ENCODE measurements around the gene RAB7A. TPM values are rescaled to one million over a fixed set of nuclear protein-coding genes. Genes with fewer than 3 reads are reported as not detected.
A peak's percentile ranks its signal among the peaks of the same experiment; 100 is the strongest.

Gene RAB7A
- total and polyA plus RNA-seq, 3 experiments from 2014 or later = 206 to 285 (median 260) TPM

DNA sequence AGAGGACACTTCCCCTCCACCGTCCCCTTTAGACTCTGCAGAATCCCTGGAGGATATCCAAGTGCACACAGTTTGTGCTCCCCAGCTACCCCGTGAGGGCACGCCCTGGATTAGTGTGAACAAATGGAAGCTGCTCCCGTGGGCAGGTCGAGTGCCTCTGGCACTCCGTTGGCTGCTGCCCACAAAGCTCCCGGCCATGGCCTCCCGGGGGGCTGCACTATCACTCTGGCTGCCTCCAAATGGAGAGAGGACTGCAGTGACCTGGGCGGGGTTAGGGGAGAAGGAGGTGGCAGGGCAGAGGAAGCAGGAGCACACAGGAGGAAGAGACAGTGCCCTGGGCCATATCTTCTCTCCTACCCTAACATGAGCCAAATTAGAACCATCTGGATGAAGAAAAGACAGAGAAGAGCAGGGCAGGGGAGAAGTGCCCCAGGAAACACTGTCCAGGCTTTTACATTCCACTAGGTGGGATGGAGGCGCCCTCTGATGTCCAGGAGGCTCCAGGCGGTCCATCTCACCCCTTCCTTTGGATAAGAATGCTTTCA, 124.0 kb downstream of the RAB7A start:
- ChIA-PET CTCF (interaction anchor here (1.0 kb wide), 1 partner anchor 233 kb away, joined by 4 read pairs; no protein-coding TSS in a partner anchor), POLR2A (no interaction called here)
- Mint-ChIP-seq H3K27ac (peak overlapping the region in 1 of 8 donors; percentile 38), H3K4me1 (peaks cover 8 to 12% (median 11%) of the 10 kb centered on the region in 3 donors), H3K27me3 (peaks cover 0 to 3% of the 10 kb centered on the region in 2 donors), H3K9me3 (peaks cover 6 to 18% (median 10%) of the 10 kb centered on the region in 5 donors), H3K4me3 (no peak overlapping the region), H3K36me3 (peaks cover 0 to 10% (median 0%) of the 10 kb centered on the region in 3 donors)
- H3K36me3 ChIP-seq (ENCODE audit: insufficient read depth, low read length) = no peaks in the 10 kb centered on the region
- H3K4me3 ChIP-seq (ENCODE audit: low read length) = no peak overlapping the region
- H3K9me3 ChIP-seq (ENCODE audit: low read length) = no peaks in the 10 kb centered on the region
- H3K27ac ChIP-seq (ENCODE audit: low read depth, low read length) = no peak overlapping the region
- DNase-seq = no peak
- peaks cover 11% of the 10 kb centered on the region for H3K4me1 ChIP-seq (ENCODE audit: insufficient read depth, low read length)
- H3K27me3 ChIP-seq (ENCODE audit: insufficient read depth, low read length, poor library complexity, severe bottlenecking) = no peaks in the 10 kb centered on the region

GRCh38 chr3:128850544-128850943, 124.6 kb downstream of the RAB7A start:
- Histone ChIP-seq H3K4me3 (ENCODE audit: low read length) (no peak overlapping the region), H3K9me3 (ENCODE audit: low read length) (no peaks in the 10 kb centered on the region), H3K27me3 (ENCODE audit: insufficient read depth, low read length, poor library complexity, severe bottlenecking) (no peaks in the 10 kb centered on the region), H3K4me1 (ENCODE audit: insufficient read depth, low read length) (peaks cover 6% of the 10 kb centered on the region), H3K27ac (ENCODE audit: low read depth, low read length) (no peak overlapping the region), H3K36me3 (ENCODE audit: insufficient read depth, low read length) (no peaks in the 10 kb centered on the region)
- no peak overlapping the region for H3K4me3 Mint-ChIP-seq
- H3K27me3 Mint-ChIP-seq = peaks cover 0 to 3% of the 10 kb centered on the region in 2 donors
- H3K36me3 Mint-ChIP-seq = peaks cover 0 to 16% (median 1%) of the 10 kb centered on the region in 3 donors
- H3K4me1 Mint-ChIP-seq = peaks cover 4 to 7% (median 5%) of the 10 kb centered on the region in 3 donors
- H3K9me3 Mint-ChIP-seq = peaks cover 7 to 24% (median 13%) of the 10 kb centered on the region in 5 donors
- ChIA-PET CTCF (no interaction called here), POLR2A (no interaction called here)
- H3K27ac Mint-ChIP-seq = no peak overlapping the region
- DNase-seq = no peak

- H3K36me3 Mint-ChIP-seq = peaks cover 0 to 23% (median 3%) of the 10 kb centered on the region in 3 donors
- Histone ChIP-seq H3K9me3 (ENCODE audit: low read length) (no peaks in the 10 kb centered on the region), H3K36me3 (ENCODE audit: insufficient read depth, low read length) (no peaks in the 10 kb centered on the region), H3K4me1 (ENCODE audit: insufficient read depth, low read length) (no peaks in the 10 kb centered on the region), H3K27me3 (ENCODE audit: insufficient read depth, low read length, poor library complexity, severe bottlenecking) (no peaks in the 10 kb centered on the region), H3K4me3 (ENCODE audit: low read length) (no peak overlapping the region), H3K27ac (ENCODE audit: low read depth, low read length) (no peak overlapping the region)
- ChIA-PET POLR2A (no interaction called here), CTCF (no interaction called here)
- H3K9me3 Mint-ChIP-seq = peaks cover 7 to 28% (median 18%) of the 10 kb centered on the region in 5 donors
- no peak overlapping the region for H3K4me3 Mint-ChIP-seq
- peaks cover 0 to 3% of the 10 kb centered on the region in 2 donors for H3K27me3 Mint-ChIP-seq
- no peak for DNase-seq
- H3K27ac Mint-ChIP-seq = no peak overlapping the region
- no peaks in the 10 kb centered on the region for H3K4me1 Mint-ChIP-seq
Observed at GRCh38 chr3:128851601-128852000, 125.6 kb downstream of the RAB7A start.

DNA sequence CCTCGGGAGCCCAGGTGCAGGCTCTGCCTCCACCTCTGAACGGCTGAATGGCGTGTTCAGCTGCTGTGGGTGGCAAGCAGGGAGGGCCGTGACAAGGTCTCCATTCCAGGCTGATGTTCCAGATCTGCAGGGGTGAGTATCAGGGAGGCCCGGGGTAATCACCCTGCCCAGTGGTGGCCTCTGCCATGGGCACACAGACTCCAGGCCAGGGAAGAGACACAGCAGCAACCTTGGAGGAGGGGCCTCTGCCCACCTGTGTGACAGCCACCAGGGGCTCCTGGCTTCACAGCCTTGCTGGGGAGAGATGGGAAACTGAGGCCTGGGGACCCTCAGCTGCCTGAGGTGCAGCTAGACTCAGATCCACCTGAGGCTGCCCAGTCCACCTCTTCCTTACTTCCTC, 127.8 kb downstream of the RAB7A start:
- Histone ChIP-seq H3K4me1 (ENCODE audit: insufficient read depth, low read length) (no peaks in the 10 kb centered on the region), H3K9me3 (ENCODE audit: low read length) (peaks cover 7% of the 10 kb centered on the region), H3K4me3 (ENCODE audit: low read length) (no peak overlapping the region), H3K27ac (ENCODE audit: low read depth, low read length) (no peak overlapping the region), H3K36me3 (ENCODE audit: insufficient read depth, low read length) (no peaks in the 10 kb centered on the region), H3K27me3 (ENCODE audit: insufficient read depth, low read length, poor library complexity, severe bottlenecking) (no peaks in the 10 kb centered on the region)
- peaks cover 15 to 44% (median 37%) of the 10 kb centered on the region in 5 donors for H3K9me3 Mint-ChIP-seq
- no peak overlapping the region for H3K27ac Mint-ChIP-seq
- H3K4me3 Mint-ChIP-seq = no peak overlapping the region
- CTCF ChIA-PET = interaction anchor here (2.4 kb wide), 1 partner anchor 8 kb away, joined by 11 read pairs; no protein-coding TSS in a partner anchor
- POLR2A ChIA-PET = no interaction called here
- peaks cover 4 to 34% (median 4%) of the 10 kb centered on the region in 3 donors for H3K36me3 Mint-ChIP-seq
- H3K27me3 Mint-ChIP-seq = peaks cover 0 to 5% of the 10 kb centered on the region in 2 donors
- no peaks in the 10 kb centered on the region for H3K4me1 Mint-ChIP-seq
- no peak for DNase-seq

GRCh38 chr3:128854475-128854874, 128.5 kb downstream of the RAB7A start:
- no peak overlapping the region for H3K4me3 ChIP-seq (ENCODE audit: low read length)
- H3K36me3 Mint-ChIP-seq = peaks cover 4 to 37% (median 4%) of the 10 kb centered on the region in 3 donors
- no peak overlapping the region for H3K27ac ChIP-seq (ENCODE audit: low read depth, low read length)
- CTCF ChIA-PET = interaction anchor here (2.4 kb wide), 1 partner anchor 9 kb away, joined by 11 read pairs; no protein-coding TSS in a partner anchor
- peak overlapping the region in 1 of 8 donors; percentile 90 for H3K27ac Mint-ChIP-seq
- no peaks in the 10 kb centered on the region for H3K27me3 ChIP-seq (ENCODE audit: insufficient read depth, low read length, poor library complexity, severe bottlenecking)
- H3K4me1 Mint-ChIP-seq = no peaks in the 10 kb centered on the region
- POLR2A ChIA-PET = no interaction called here
- H3K4me3 Mint-ChIP-seq = no peak overlapping the region
- peaks cover 0 to 6% of the 10 kb centered on the region in 2 donors for H3K27me3 Mint-ChIP-seq
- no peaks in the 10 kb centered on the region for H3K36me3 ChIP-seq (ENCODE audit: insufficient read depth, low read length)
- H3K9me3 ChIP-seq (ENCODE audit: low read length) = peaks cover 14% of the 10 kb centered on the region
- H3K9me3 Mint-ChIP-seq = peaks cover 20 to 51% (median 39%) of the 10 kb centered on the region in 5 donors
- no peak for DNase-seq
- H3K4me1 ChIP-seq (ENCODE audit: insufficient read depth, low read length) = no peaks in the 10 kb centered on the region

GRCh38 chr3:128855569-128855968, 129.6 kb downstream of the RAB7A start:
- no peak for DNase-seq
- H3K4me3 Mint-ChIP-seq = no peak overlapping the region
- peaks cover 23 to 62% (median 49%) of the 10 kb centered on the region in 5 donors for H3K9me3 Mint-ChIP-seq
- peaks cover 4 to 46% (median 4%) of the 10 kb centered on the region in 3 donors for H3K36me3 Mint-ChIP-seq
- Histone ChIP-seq H3K4me3 (ENCODE audit: low read length) (no peak overlapping the region), H3K27ac (ENCODE audit: low read depth, low read length) (no peak overlapping the region), H3K9me3 (ENCODE audit: low read length) (peaks cover 23% of the 10 kb centered on the region), H3K27me3 (ENCODE audit: insufficient read depth, low read length, poor library complexity, severe bottlenecking) (no peaks in the 10 kb centered on the region), H3K4me1 (ENCODE audit: insufficient read depth, low read length) (no peaks in the 10 kb centered on the region), H3K36me3 (ENCODE audit: insufficient read depth, low read length) (no peaks in the 10 kb centered on the region)
- peaks cover 0 to 6% of the 10 kb centered on the region in 2 donors for H3K27me3 Mint-ChIP-seq
- H3K27ac Mint-ChIP-seq = no peak overlapping the region
- no peaks in the 10 kb centered on the region for H3K4me1 Mint-ChIP-seq
- POLR2A ChIA-PET = no interaction called here
- CTCF ChIA-PET = interaction anchor here (2.4 kb wide), 1 partner anchor 10 kb away, joined by 11 read pairs; no protein-coding TSS in a partner anchor

DNA sequence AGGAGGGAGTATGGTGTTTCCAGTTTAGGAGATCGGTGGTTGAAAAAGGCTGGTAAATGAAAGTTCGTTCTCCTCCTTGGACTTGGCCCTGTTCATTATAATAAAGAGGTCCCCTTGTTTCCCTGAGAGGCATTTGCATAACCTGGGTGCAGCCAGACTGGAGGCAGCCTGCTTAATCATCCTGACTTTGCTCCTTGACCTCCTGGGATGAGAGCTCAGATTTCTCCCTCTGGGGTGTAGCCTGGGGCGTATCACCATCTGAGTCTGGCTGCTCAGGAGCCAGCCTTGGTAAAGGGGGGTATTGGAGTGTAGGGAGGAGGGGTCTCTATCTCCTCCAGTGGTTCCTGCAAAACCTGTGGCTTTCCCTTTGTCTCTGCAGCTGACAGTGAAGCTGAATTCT, 132.2 kb downstream of the RAB7A start:
- Histone ChIP-seq H3K36me3 (ENCODE audit: insufficient read depth, low read length) (no peaks in the 10 kb centered on the region), H3K27me3 (ENCODE audit: insufficient read depth, low read length, poor library complexity, severe bottlenecking) (no peaks in the 10 kb centered on the region), H3K9me3 (ENCODE audit: low read length) (peaks cover 27% of the 10 kb centered on the region), H3K4me3 (ENCODE audit: low read length) (no peak overlapping the region), H3K27ac (ENCODE audit: low read depth, low read length) (no peak overlapping the region), H3K4me1 (ENCODE audit: insufficient read depth, low read length) (no peaks in the 10 kb centered on the region)
- peaks cover 0 to 3% of the 10 kb centered on the region in 2 donors for H3K27me3 Mint-ChIP-seq
- H3K4me3 Mint-ChIP-seq = no peak overlapping the region
- POLR2A ChIA-PET = no interaction called here
- no peaks in the 10 kb centered on the region for H3K4me1 Mint-ChIP-seq
- CTCF ChIA-PET = no interaction called here
- no peak for DNase-seq
- H3K9me3 Mint-ChIP-seq = peaks cover 23 to 65% (median 57%) of the 10 kb centered on the region in 5 donors
- H3K27ac Mint-ChIP-seq = peak overlapping the region in 1 of 8 donors; percentile 47
- H3K36me3 Mint-ChIP-seq = peaks cover 4 to 57% (median 6%) of the 10 kb centered on the region in 3 donors

GRCh38 chr3:128859630-128860029, 133.6 kb downstream of the RAB7A start:
- no peak for DNase-seq
- Mint-ChIP-seq H3K27me3 (peaks cover 0 to 3% of the 10 kb centered on the region in 2 donors), H3K4me3 (no peak overlapping the region), H3K36me3 (peaks cover 4 to 50% (median 6%) of the 10 kb centered on the region in 3 donors), H3K27ac (no peak overlapping the region), H3K4me1 (no peaks in the 10 kb centered on the region), H3K9me3 (peaks cover 19 to 55% (median 50%) of the 10 kb centered on the region in 5 donors)
- Histone ChIP-seq H3K4me1 (ENCODE audit: insufficient read depth, low read length) (no peaks in the 10 kb centered on the region), H3K9me3 (ENCODE audit: low read length) (peaks cover 27% of the 10 kb centered on the region), H3K27ac (ENCODE audit: low read depth, low read length) (no peak overlapping the region), H3K36me3 (ENCODE audit: insufficient read depth, low read length) (no peaks in the 10 kb centered on the region), H3K27me3 (ENCODE audit: insufficient read depth, low read length, poor library complexity, severe bottlenecking) (no peaks in the 10 kb centered on the region), H3K4me3 (ENCODE audit: low read length) (no peak overlapping the region)
- ChIA-PET CTCF (no interaction called here), POLR2A (no interaction called here)

Measured in CD8-positive, alpha-beta memory T cell (primary cell).